MCF 10A (cell line): ENCODE data around the gene NLRC5. TPM values are rescaled to one million over a fixed set of nuclear protein-coding genes. Genes with fewer than 3 reads are reported as not detected.

Experiments
- Bru-seq: library from RNA; stranded (reverse); fragments of 400-500 nt; gene quantifications from one replicate; lab custom pipeline; 2021; lab: Mats Ljungman, UMichigan
- BruChase-seq, 2 experiments: library from RNA; stranded (reverse); fragments of 400-500 nt; gene quantifications; one replicate each; lab custom pipeline; 2021; lab: Mats Ljungman, UMichigan
- BruUV-seq: library from RNA; stranded (reverse); fragments of 400-500 nt; replicated peaks from 2 replicates; lab custom pipeline; 2021; lab: Mats Ljungman, UMichigan
- CTCF ChIA-PET: fragments of 300-600 bp; sonication (Branson Sonifier 250); formaldehyde crosslinking; extraction: SDS; loops from one replicate; lab custom pipeline; 2021; ENCODE audit warnings: antibody characterized with exemption, inconsistent platforms; lab: Yijun Ruan, JAX
- POLR2A ChIA-PET: fragments of 300-600, 350-650 bp; sonication (Branson Sonifier 250); formaldehyde crosslinking; extraction: SDS; loops from one replicate; lab custom pipeline; 2020; ENCODE audit warnings: antibody characterized with exemption, inconsistent platforms; lab: Yijun Ruan, JAX
- DNase-seq: peaks from one replicate; pipeline ENCODE4 v3.0.0-alpha.2; 2018; ENCODE audit not compliant: unreplicated experiment
- H3K27ac Mint-ChIP-seq: one replicate; pipeline ENCODE4 v1.8.0; 2022; ENCODE audit warnings: mild to moderate bottlenecking, low read depth, mixed read lengths; ENCODE audit not compliant: unreplicated experiment
- H3K27me3 Mint-ChIP-seq: one replicate; pipeline ENCODE4 v1.8.0; 2022; ENCODE audit warnings: mixed read lengths; ENCODE audit not compliant: insufficient read depth, unreplicated experiment
- H3K36me3 Mint-ChIP-seq: one replicate; pipeline ENCODE4 v1.8.0; 2022; ENCODE audit warnings: mild to moderate bottlenecking, moderate library complexity, mixed read lengths; ENCODE audit not compliant: insufficient read depth, unreplicated experiment
- H3K4me1 Mint-ChIP-seq: one replicate; pipeline ENCODE4 v1.8.0; 2022; ENCODE audit warnings: mixed read lengths; ENCODE audit not compliant: insufficient read depth, unreplicated experiment
- H3K4me3 Mint-ChIP-seq: one replicate; pipeline ENCODE4 v1.8.0; 2022; ENCODE audit warnings: mild to moderate bottlenecking, moderate library complexity, mixed read lengths; ENCODE audit not compliant: unreplicated experiment
- H3K9me3 Mint-ChIP-seq: one replicate; pipeline ENCODE4 v1.8.0; 2022; ENCODE audit warnings: mixed read lengths; ENCODE audit not compliant: unreplicated experiment
- CTCF ChIP-seq: fragments of 200-600 bp; IDR thresholded peaks from one replicate; pipeline ENCODE4 v1.8.0; 2022; ENCODE audit warnings: antibody characterized with exemption, mild to moderate bottlenecking; ENCODE audit not compliant: unreplicated experiment
- intact Hi-C: fragments of 100-400 bp; cut with micrococcal nuclease; formaldehyde crosslinking; loops from 2 replicates; pipeline ENCODE4 v1.14.1; 2022
- long read RNA-seq: library from polyadenylated mRNA; stranded (forward); transcript quantifications from one replicate; pipeline ENCODE4 v2.0.0, GENCODE V29; 2022
- total RNA-seq: library from RNA; stranded (reverse); gene quantifications from 2 replicates; pipeline ENCODE4 v1.2.3, GENCODE V29; 2022

Gene NLRC5
- total RNA-seq (8.0 and 14.5 TPM in 2 replicates), Bru-seq, nascent RNA (percentile 44 among the genes with signal in this experiment), BruChase-seq, experiment 1, labeled RNA remaining after a 6-hour chase (percentile 52 among the genes with signal in this experiment), BruChase-seq, experiment 2, labeled RNA remaining after a 2-hour chase (percentile 40 among the genes with signal in this experiment)
- long read RNA-seq, full-length matches to known transcripts: 1 of 6 reads
- long read RNA-seq, partial matches to known transcripts: 1 of 6 reads
- long read RNA-seq, other reads (novel, unspliced or antisense): 4 of 6 reads

GRCh38 chr16:56988948-56989945, at the start of gene NLRC5:
TSS of gene NLRC5 (plus strand) at chr16:56989557. CDS start at chr16:57020713, 31,156 bp downstream.
- no TSS peak for BruUV-seq
- Mint-ChIP-seq H3K9me3 (no peaks in the 10 kb centered on the region), H3K4me3 (peak within 1 kb of the TSS; percentile 100), H3K36me3 (peaks cover 6% of the 10 kb centered on the region), H3K27ac (peak within 1 kb of the TSS; percentile 96), H3K4me1 (peaks cover 30% of the 10 kb centered on the region), H3K27me3 (no peaks in the 10 kb centered on the region)
- no peak for TF ChIP-seq CTCF
- DNase-seq: peak; percentile 83
- ChIA-PET CTCF (interaction anchor here (0.6 to 1.3 kb wide), 2 partner anchors 70 to 117 kb away, joined by 3 read pairs; no protein-coding TSS in a partner anchor), POLR2A (interaction anchor here (0.6 to 2.0 kb wide), 14 partner anchors 9 to 630 kb away, joined by 3 to 14 read pairs (median 4); partner anchors contain the start of genes HERPUD1, MT1X, PSME3IP1 and RSPRY1)
- intact Hi-C loops: no loop called here

GRCh38 chr16:56939801-56940200, 49.6 kb upstream of the NLRC5 start:
- intact Hi-C loops: loop anchor here (10.0 kb wide), 1 partner anchor 225 kb away; no protein-coding TSS in a partner anchor
- Mint-ChIP-seq H3K27ac (no peak overlapping the region), H3K36me3 (peaks cover 100% of the 10 kb centered on the region)

GRCh38 chr16:56941092-56941491, 48.3 kb upstream of the NLRC5 start:
- Mint-ChIP-seq H3K4me1 (no peaks in the 10 kb centered on the region), H3K27me3 (no peaks in the 10 kb centered on the region), H3K36me3 (peaks cover 95% of the 10 kb centered on the region), H3K4me3 (no peak overlapping the region), H3K9me3 (no peaks in the 10 kb centered on the region), H3K27ac (no peak overlapping the region)
- POLR2A ChIA-PET: no interaction called here
- CTCF ChIA-PET: no interaction called here
- intact Hi-C loops: no loop called here
- TF ChIP-seq CTCF: no peak
- DNase-seq: no peak
- no TSS peak for BruUV-seq

More at GRCh38 chr16:56939801-56940200, 49.6 kb upstream of the NLRC5 start:
- TF ChIP-seq CTCF: no peak
- Mint-ChIP-seq H3K9me3 (no peaks in the 10 kb centered on the region), H3K4me3 (no peak overlapping the region), H3K4me1 (peaks cover 8% of the 10 kb centered on the region), H3K27me3 (no peaks in the 10 kb centered on the region)
- no TSS peak for BruUV-seq
- POLR2A ChIA-PET: no interaction called here
- CTCF ChIA-PET: no interaction called here
- no peak for DNase-seq
